Glomerular endothelial cell (primary cell): ENCODE results near the gene ADORA1. TPM values are rescaled to one million over a fixed set of nuclear protein-coding genes. Genes with fewer than 3 reads are reported as not detected.

Experiments used
- DNase-seq: peaks from one replicate; pipeline ENCODE4 v3.0.0-alpha.2; 2011; ENCODE audit warnings: low read depth, low spot score; ENCODE audit errors: extremely low read depth
- total RNA-seq: library from RNA; depleted of rRNA; stranded (reverse); fragments of >200 nt; gene quantifications from 2 replicates; pipeline ENCODE4 v1.2.3, GENCODE V29; 2015

Gene ADORA1
- total RNA-seq, 1 donor from 2014 or later, result not detected

DNA sequence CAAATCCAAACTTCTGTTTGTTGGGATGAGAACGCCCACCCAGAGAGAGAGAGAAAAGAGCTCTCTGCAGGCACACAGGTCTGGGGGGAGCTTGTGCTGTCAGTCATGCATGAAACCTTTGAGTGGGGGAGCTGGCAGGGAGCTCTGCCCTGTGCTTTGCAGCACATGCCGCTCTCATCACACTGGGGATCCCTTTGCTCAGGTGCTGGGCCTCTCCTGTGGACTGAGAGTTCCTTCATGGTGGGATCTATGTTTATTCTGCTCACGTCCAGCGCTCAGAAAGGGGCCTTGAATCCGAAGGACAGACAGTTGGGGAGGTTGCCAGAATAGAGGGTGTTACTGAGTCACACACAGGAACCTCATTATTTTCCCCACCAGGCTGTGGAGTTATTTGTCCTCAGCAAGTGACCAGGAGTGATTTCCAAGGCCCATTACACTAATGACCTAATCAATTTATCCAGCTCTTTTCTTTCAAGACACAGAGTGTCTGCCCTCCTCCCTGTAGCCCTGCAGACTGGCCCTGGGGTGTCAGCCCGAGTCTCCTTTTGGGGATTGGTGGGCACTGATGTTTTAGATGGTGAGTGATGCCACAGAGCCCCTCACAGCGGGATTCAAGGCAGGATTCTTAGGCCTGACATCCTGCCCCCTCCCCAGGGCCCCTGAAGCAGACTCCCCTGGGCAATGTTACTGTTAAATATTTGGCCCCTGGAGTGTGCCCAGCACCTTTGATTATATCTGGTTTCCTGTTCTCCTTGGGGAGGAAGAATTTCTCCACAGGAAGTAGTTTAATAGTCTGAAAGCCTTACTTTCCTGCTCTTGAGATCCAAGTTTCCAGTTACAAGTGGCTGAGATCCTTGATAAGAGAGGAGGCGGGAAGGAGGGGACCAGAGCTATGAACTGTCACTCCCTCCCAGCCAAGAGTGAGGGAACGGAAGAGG lies 25.8 kb downstream of the ADORA1 start:
- no peak for DNase-seq

DNA sequence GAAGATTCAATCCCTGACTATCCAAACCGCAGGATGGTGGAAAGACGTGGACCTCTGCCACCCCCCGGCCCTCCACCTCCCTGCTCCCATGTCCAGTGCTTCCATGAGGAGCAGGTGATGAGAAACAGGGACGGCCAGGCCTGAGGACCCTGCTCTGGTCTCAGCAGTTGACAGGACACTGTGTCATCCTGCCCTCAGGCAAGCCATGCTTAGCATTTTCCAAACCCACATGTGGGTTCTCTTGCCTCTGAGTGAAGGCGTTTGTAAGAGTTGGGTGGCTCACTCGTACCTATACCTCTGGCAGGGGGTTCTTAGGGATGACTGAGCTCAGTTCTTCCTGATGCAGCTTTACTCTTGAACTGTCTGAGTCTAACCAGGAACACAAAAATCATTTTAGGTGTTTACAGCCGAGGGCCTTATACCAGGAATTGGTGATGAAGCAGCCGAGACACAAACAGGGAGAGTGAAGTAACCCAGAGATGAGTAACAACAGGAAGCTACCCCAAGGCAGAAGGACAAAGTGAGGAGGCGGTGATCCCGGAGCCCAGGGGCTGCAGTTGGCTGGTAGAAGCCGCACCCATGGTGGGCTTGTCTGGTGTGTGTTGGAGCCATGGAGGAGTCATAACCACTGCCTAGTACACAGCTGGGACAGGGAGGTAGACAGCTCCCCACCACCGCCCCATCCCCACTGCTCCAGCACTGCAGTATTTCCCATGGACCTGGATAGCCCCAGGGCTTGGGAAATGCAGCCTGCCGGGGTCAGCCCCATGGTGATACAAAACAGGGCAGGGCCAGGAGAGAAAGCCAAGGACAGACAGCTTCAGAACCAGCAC lies 26.7 kb downstream of the ADORA1 start:
- no peak for DNase-seq

DNA sequence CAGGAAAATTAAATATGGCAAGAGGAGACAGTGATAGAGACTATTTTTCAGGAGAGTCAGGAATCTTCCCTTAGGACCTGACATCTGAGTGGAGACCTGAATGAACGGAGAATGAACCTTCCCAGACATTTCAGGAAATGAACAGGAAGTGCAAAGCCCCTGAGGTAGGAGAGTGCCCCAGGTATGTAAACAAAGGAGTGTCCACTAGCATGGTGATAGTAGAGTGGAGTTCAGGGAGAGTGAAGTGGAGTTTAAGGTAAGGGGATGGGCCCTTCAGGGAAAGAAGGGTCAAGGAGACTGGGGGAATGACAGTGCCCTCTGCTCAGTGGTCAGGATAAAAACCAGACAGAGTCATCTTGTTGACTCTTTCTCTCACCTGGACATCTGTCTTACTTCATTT lies 28.8 kb downstream of the ADORA1 start:
- DNase-seq, result no peak

DNA sequence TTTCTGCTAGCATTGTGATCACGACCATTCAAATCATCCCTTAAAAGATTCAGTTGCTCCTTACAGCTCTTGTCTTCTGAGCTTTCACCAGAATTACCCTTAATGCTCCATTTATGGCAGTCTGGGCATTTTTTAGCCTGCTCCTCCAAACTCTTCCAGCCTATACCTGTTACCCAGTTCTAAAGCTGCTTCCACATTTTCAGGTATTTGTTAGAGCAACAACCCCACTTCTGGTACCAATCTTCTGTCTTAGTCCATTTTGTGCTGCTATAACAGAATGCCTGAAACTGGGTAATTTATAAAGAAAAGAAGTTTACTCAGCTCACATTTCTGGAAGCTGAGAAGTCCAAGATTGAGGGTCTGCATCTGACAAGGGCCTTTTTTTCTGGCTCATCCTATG lies 30.9 kb downstream of the ADORA1 start:
- no peak for DNase-seq

DNA sequence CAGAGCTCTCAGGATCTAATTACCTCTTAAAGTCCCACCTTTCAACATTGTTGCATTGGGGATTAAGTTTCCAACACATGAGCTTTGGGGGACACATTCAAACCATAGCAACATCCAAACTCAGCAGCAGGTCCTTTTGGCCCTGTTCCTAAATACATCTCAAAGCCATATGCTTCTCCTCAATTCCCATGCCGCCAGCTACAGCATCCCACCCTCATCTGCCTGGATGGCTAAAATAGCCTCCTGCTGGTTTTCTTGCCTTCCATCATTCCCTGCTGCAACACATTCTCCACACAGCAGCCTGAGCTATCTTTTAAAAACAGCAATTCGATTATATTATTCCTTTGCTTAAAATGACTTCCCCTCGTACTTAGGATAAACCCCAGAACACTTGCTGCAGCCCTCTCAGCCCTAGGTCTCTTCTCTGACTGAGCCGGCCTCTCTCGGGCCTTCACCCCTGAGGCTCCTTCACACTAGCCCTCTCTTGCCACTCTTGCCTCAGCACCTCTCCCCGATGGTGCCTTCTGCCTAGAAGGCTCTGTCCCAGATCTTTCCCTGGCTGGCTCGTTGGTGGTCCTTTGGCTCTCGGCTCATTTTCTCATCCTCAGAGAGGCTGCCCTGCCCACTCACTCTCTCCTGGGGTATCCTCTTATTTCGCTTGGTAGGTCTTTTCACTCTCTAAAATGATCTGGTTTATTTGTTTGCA lies 31.6 kb downstream of the ADORA1 start:
- DNase-seq, result no peak

DNA sequence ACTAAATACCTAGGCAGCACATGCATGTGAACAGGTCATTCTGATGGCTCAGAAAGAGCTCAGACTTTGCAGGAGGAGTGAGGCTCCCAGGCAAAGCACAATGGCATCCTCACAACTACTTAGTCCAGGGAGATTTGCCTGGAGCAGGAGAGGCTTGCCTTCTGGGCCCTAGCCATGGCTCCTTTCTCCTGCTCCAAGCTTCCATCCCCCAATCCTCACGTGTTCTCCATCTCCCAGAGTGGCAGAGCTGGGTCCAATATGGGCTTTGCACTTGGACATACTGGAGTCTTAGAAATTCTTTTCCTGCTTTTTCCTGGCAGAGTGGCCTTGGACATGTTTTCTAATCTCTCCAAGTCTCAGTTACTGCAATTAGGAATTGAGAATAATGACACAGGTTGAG lies 32.3 kb downstream of the ADORA1 start:
- no peak for DNase-seq

DNA sequence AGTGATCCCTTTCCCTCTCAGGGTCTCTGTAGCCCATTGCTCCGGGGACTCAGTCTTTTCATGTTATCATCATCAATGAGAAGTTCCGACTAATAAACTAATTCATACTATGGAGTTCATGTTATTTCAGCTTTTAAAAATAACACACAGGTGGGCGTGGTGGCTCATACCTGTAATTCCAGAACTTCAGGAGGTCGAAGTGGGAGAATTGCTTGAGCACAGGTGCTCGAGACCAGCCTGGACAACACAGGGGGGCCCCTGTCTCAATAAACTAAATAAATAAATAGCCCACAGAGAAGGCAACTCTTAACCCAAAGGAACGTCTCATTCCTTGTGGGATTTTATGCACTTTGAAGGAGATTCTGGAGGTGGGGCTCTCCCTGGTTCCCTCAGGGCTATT lies 33.6 kb downstream of the ADORA1 start:
- DNase-seq, result no peak

DNA sequence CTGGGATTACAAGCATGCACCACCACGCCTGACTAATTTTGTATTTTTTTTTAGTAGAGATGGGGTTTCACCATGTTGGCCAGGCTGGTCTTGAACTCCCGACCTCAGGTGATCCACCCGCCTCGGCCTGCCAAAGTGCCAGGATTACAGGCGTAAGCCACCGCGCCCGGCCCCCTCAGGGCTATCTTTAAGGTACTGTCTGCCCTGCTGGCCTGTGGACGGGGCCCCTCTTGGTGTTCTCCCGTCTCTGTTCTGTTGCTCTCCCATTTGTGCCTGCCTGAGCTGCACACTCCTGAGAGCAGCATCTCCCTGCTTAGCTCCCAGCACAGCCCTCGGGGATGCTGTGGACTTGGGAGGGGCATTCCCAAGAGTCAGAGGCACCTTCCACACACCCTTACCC lies 34.2 kb downstream of the ADORA1 start:
- no peak for DNase-seq

DNA sequence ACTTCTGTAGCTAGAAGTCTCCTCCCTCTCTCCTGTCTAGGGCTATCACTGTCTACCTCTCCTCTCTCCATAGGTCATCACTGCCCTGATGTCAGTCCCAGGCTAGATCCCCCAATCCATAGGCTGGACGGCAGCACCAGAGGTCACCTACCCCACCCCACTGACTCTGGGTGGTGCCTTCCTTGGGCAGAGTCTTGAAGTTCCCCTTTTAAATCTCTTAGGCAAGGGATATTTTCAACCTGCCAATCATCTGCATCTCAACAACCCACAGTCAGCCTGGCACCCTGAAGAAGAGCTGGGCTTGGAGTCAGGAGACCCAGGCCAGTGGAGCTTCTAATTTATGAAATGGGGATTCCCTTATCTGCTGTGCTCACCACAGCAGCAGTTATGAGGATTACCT lies 34.9 kb downstream of the ADORA1 start:
- DNase-seq, result no peak

DNA sequence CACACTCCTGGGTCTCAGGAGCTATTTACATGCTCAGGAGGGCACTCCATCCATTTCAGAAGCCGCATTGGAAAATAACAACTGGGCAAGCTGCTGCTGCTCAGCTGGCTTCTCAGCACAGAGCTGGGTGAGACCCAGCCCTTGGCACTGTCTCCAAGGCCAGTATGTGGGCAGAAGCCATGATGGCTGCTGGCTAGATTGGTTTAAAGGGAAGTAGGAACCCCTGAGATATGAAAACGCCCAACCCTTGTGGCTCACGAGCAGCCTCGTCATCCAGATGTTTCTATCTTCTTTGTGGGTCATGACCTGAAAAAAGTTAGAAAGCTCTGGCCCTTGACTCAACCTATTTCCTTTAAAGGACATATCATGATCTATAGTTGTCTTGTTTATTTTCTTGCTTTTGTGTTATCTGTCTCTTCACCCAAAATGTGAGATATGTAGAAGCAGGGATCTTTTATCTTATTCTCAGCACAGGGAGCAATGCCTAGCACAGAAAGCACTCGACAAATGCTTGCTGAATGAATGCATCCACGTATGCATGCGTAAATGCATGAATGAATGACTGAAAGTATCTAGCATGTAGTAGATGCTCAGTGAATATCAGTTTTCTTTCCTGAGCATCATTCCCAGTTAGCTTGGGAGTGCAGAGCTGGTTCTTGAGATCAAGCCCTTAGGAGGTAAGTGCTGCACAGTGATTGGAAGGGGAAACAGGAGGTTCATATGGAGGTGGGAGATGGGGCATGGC lies 36.5 kb downstream of the ADORA1 start:
- no peak for DNase-seq

DNA sequence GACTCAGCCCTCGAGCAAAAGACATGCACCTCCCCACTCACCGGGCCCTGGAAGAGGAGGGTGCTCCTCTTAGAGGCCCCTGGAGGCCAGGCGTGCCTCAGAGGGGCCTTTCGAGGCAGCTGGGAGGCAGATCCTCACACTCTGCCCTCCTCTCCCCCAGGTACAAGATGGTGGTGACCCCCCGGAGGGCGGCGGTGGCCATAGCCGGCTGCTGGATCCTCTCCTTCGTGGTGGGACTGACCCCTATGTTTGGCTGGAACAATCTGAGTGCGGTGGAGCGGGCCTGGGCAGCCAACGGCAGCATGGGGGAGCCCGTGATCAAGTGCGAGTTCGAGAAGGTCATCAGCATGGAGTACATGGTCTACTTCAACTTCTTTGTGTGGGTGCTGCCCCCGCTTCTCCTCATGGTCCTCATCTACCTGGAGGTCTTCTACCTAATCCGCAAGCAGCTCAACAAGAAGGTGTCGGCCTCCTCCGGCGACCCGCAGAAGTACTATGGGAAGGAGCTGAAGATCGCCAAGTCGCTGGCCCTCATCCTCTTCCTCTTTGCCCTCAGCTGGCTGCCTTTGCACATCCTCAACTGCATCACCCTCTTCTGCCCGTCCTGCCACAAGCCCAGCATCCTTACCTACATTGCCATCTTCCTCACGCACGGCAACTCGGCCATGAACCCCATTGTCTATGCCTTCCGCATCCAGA lies 37.7 kb downstream of the ADORA1 start:
- no peak for DNase-seq

DNA sequence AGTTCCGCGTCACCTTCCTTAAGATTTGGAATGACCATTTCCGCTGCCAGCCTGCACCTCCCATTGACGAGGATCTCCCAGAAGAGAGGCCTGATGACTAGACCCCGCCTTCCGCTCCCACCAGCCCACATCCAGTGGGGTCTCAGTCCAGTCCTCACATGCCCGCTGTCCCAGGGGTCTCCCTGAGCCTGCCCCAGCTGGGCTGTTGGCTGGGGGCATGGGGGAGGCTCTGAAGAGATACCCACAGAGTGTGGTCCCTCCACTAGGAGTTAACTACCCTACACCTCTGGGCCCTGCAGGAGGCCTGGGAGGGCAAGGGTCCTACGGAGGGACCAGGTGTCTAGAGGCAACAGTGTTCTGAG lies 38.3 kb downstream of the ADORA1 start:
- DNase-seq, result no peak

DNA sequence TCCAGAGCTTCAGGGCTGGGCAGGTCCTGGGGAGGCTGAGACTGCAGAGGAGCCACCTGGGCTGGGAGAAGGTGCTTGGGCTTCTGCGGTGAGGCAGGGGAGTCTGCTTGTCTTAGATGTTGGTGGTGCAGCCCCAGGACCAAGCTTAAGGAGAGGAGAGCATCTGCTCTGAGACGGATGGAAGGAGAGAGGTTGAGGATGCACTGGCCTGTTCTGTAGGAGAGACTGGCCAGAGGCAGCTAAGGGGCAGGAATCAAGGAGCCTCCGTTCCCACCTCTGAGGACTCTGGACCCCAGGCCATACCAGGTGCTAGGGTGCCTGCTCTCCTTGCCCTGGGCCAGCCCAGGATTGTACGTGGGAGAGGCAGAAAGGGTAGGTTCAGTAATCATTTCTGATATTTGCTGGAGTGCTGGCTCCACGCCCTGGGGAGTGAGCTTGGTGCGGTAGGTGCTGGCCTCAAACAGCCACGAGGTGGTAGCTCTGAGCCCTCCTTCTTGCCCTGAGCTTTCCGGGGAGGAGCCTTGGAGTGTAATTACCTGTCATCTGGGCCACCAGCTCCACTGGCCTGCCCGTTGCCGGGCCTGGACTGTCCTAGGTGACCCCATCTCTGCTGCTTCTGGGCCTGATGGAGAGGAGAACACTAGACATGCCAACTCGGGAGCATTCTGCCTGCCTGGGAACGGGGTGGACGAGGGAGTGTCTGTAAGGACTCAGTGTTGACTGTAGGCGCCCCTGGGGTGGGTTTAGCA lies 38.8 kb downstream of the ADORA1 start:
- DNase-seq, result no peak

DNA sequence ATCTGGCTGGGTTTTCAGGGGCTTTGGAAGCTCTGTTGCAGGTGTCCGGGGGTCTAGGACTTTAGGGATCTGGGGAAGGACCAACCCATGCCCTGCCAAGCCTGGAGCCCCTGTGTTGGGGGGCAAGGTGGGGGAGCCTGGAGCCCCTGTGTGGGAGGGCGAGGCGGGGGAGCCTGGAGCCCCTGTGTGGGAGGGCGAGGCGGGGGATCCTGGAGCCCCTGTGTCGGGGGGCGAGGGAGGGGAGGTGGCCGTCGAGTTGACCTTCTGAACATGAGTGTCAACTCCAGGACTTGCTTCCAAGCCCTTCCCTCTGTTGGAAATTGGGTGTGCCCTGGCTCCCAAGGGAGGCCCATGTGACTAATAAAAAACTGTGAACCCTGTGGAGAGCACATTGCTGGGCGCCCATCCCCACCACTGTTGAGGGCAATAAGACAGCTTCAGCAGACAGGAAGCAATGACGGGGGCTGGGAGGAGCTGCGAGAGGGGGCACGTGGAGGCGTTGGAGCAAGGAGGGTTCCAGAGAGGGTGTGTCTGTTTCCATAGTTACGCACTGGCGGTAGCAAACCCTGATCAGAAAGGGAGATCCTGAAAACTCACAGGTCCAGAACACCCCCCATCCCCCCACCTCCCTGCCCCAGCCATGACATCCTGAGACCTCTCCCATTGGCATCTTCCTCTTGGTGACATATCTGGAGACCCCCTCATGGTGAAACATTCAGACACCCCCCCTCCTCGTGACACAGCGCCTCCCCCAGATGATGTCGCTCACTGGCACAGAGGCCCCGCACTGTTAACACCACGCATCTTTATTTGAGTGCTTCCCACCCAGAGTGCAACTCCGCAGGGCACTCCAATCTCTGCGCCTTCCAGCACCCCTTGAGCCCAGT lies 39.7 kb downstream of the ADORA1 start:
- no peak for DNase-seq

DNA sequence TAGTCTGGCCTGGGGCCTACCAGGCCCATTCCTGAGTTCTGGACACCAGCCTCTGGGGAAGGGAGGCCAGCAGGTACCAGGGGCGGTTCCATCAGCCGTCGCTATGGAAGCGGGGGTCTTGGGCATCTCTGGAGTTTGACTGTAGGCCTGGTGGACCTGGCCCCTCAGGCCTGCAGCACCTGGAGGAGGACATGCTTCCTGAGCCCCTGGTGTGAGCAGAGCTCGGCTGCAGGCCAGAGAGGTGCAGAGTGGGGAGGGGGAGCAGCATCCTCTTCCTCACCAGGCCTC lies 40.3 kb downstream of the ADORA1 start:
- no peak for DNase-seq

DNA sequence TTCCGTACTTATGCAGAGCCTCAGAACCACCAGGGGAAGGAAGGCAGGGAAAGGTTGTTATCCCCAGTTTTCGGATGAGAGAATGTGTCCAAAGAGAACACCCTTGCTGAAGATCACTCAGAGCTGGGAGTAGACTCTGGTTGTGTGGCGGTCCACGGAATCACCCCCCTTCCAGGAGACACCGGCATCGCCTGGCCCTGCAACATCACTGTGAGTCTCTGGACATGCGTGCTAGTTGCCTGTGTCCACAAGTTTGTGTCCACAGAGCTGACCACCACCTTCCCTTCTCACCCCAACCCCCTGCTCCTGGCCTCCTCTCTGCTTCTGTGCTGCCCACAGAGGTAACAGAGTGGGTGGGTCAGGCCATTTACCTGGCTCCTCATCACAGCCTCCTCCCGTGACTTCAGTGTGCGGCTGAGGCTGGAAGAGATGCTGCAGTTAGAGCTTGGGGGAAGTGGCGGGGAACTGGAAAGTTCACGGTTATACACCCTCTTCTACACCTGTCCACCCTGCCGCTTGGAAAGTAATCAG lies 40.8 kb downstream of the ADORA1 start:
- DNase-seq, result no peak

DNA sequence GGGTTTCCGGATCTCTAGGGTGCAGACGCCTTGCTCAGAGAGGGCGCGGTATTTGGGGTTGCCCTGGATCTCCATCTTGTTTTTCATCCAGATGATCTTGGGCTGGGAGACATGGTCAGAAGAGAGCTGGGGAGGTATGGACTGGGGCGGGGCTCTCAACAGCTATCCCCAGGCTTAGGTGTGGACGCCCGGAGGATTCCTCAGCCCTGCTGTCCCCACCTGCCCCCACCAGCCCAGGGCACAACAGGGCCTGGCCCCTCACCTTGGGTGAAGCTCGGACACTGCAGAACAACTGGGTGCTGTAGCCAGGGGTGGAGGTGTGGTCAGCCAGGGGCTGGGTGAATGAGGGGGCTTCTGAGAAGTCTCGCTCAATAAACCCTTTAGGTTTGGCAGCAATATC lies 41.5 kb downstream of the ADORA1 start:
- DNase-seq, result no peak

DNA sequence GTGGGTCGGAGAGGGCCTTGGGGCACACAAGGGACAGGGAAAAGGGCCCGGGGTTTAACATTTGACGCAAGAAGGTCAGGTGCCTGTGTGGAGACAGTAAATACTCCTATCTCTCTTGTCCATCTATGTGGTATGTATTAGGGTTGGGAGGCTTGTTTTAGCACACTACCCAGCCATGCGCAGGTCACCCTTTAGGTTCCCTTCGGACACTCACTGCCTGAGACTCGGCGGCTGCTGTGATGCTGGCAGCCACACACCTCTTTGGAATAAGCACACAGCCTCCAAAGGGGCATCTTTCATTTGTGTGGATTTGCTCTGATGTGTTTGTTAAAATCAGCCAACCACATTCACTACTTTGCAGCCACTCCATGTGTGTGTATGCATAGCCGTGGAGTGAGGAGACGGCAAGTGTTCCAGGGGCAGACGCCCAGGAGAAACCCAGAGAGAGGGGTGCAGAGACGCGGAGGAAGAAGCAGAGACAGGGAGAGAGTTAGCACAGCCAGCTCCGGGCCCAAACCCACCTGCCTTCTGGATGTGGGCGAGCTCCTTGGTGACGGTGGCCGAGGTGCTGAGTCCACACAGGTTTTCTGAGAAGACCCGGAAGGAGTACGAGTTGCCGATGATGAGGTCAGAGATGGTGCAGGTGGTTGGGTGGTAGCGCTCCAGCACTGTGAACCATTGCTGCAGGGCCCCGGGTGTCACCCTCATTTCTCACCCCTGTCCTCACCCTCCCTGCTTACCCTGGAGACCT lies 42.4 kb downstream of the ADORA1 start:
- no peak for DNase-seq
